22Rv1 (cell line): Measurements from ENCODE around the gene VIPAS39.

ENCODE experiments used
- CTCF ChIP-seq: fragments of 450-650 bp; IDR thresholded peaks from 2 replicates; pipeline ENCODE4 v1.5.1; 2017; ENCODE audit warnings: mild to moderate bottlenecking
- ZFX ChIP-seq: fragments of 450-650 bp; IDR thresholded peaks from 2 replicates; pipeline ENCODE4 v1.6.1; 2017; ENCODE audit warnings: antibody characterized with exemption, borderline replicate concordance

- TF ChIP-seq CTCF (no peak), ZFX (no peak)
These were observed 11.7 kb upstream of the VIPAS39 start for GRCh38 chr14:77469067-77469505.
